ENCODE measurements around the gene P2RX5. TPM values are rescaled to one million over a fixed set of nuclear protein-coding genes. Genes with fewer than 3 reads are reported as not detected.

P2RX5 gene
- total and polyA plus RNA-seq, 2 donors (not counting 3 experiments of a cell fraction or from before 2014, with no cell fraction given) = 0.19 to 0.22 TPM

- no peak overlapping the region for H3K9ac ChIP-seq (replicated peaks; ENCODE audit: extremely low read depth, insufficient read depth, low read length)
- H4K20me1 ChIP-seq (replicated peaks; ENCODE audit: control insufficient read depth, extremely low read depth, insufficient read depth, low read length) = no peaks in the 10 kb centered on the region
- no peak overlapping the region for H3K4me3 ChIP-seq (replicated peaks in 1 of 3; ENCODE audit: insufficient read depth in 1 of 3, low read depth in 1 of 3, low read length in 3 of 3)
- H3K36me3 ChIP-seq (ENCODE audit: control insufficient read depth in 2 of 2, extremely low read depth in 1 of 2, insufficient read depth in 2 of 2, low read length in 2 of 2) = peaks cover 0 to 14% of the 10 kb centered on the region in 2 experiments
- H3K79me2 ChIP-seq (ENCODE audit: control insufficient read depth, insufficient read depth, low read length) = no peaks in the 10 kb centered on the region
- H2AFZ ChIP-seq (ENCODE audit: low read depth, low read length) = no peak overlapping the region
- POLR2A ChIA-PET = interaction anchor here (4.2 kb wide), 1 partner anchor 9 kb away, joined by 17 read pairs; the partner anchor contains the start of genes EMC6 and TAX1BP3
- H3K27me3 ChIP-seq (ENCODE audit: control insufficient read depth in 2 of 2, insufficient read depth in 2 of 2, low read length in 2 of 2) = no peaks in the 10 kb centered on the region
- H3K27ac ChIP-seq (ENCODE audit: insufficient read depth, low read depth, low read length) = no peak overlapping the region
- intact Hi-C loops (cut with micrococcal nuclease) (no loop called here), dilution Hi-C loops (cut with MboI; ENCODE audit: extremely low pct_ligation_motif_present, low sequenced_read_pairs) (no loop called here)
- no peak for FAIRE-seq
- BruUV-seq (replicated peaks) = no TSS peak
- no peak for DNase-seq (ENCODE audit: low read depth, low spot score)
- H3K9me1 ChIP-seq (replicated peaks; ENCODE audit: control insufficient read depth, extremely low read depth, insufficient read depth, low read length) = no peaks in the 10 kb centered on the region
- CTCF ChIA-PET = no interaction called here
- no peak for TF ChIP-seq CTCF (IDR thresholded peaks at IDR 0.05; ENCODE audit: extremely low read depth in 1 of 2, insufficient read depth in 1 of 2, low read depth in 1 of 2, low read length in 2 of 2)
- no peak for TF ChIP-seq POLR2AphosphoS5 (IDR thresholded peaks at IDR 0.05; ENCODE audit: insufficient read depth, low read depth, low read length)
- no peak for TF ChIP-seq GATA2 (IDR thresholded peaks at IDR 0.05; ENCODE audit: insufficient read depth, insufficient read length, low read depth, low read length)
- peaks cover 6% of the 10 kb centered on the region for H3K4me1 ChIP-seq (ENCODE audit: control insufficient read depth, extremely low read depth, insufficient read depth, low read length)
- no peaks in the 10 kb centered on the region for H3K9me3 ChIP-seq (replicated peaks; ENCODE audit: control insufficient read depth, insufficient read depth, low read length)
- no peak overlapping the region for H3K4me2 ChIP-seq (ENCODE audit: insufficient read depth, low read length)
Observed at GRCh38 chr17:3658784-3659449, 37.0 kb downstream of the P2RX5 start.

All from endothelial cell of umbilical vein (primary cell).